GM19023 (cell line): ENCODE data around the gene KIF23.

Experiments used
- ATAC-seq: cut with Tn5 transposase; IDR thresholded peaks from one replicate; pipeline ENCODE4 v1.9.1; 2021; ENCODE audit warnings: mild to moderate bottlenecking, moderate library complexity; ENCODE audit not compliant: unreplicated experiment

The KIF23 gene

GRCh38 chr15:69486481-69487110 lies 72.4 kb downstream of the KIF23 start:
- ATAC-seq = no peak

GRCh38 chr15:69489073-69489571 lies 75.0 kb downstream of the KIF23 start:
- no peak for ATAC-seq

DNA sequence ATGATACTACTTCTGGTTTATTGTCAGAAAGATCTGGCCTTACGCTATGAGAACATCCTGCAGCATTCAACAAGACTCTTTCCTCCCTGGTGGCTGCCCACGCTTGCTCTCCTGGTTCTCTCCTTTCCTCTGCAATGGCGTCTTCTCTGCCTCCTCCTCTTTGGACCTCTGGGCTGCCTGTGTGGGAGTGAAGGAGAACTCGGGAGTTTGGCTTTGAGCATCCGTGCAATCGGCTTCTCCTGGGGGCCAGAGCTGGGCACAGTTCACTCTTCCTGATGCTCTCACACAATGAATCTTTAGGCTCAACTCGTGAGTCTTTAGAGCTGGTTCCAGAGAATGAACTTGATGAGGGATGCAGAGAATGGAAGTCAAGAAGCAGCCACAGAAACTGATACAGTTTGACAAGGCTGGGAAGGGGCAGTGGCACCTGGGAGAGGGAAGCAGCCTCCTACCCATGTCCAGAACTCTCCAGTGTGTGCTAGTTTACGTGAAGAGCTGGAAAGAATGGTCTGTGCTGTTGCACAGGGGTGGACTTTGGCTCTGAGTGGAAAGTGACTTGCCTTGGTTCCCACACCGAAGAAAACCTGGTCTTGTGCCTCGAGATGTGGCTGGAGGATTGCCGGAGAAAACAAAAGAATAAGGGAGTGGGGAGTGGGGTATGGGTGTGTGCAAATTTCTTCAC lies 76.3 kb downstream of the KIF23 start:
- no peak for ATAC-seq

GRCh38 chr15:69491038-69491505 lies 76.9 kb downstream of the KIF23 start:
- ATAC-seq = no peak

GRCh38 chr15:69493406-69493805 lies 79.3 kb downstream of the KIF23 start:
- no peak for ATAC-seq

DNA sequence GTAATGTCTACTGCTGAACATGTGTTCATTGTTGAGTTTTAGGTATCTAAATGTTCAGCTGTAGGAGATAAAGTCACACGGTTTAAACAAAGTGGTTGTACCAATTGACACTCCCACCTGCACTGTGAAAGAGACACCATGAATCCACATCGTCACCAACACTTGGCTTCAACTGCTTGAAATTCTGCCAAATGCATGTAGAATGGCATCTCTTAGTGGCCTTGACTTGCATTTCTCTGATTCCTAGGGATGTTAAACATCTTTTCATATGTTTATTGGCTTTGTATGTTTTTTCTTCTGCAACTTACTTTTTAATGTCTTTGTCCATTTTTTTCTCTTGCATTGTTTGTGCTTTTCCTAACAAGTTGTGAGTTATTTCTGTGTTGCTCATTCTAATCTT lies 81.9 kb downstream of the KIF23 start:
- no peak for ATAC-seq

DNA sequence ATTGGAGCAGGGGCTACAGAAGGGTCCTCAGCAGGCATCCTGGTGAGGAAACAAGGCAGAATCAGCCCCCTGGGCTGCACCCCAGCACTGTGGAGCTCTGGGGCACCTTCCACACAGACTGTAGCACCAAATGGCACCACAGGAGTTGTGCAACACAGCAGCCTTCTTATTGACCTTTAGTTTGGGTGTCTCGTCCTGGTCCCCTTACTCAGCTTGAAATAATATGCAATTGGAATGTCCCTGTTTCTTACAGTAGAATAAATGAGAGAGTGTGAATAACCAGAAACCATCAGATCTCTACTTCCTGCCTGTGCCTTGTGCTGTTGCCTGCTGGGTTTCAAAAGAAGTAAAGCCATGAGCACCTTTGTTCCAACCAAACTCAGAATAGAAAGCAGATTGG lies 82.9 kb downstream of the KIF23 start:
- ATAC-seq = no peak

- ATAC-seq = no peak
Observed at GRCh38 chr15:69497667-69498066, 83.5 kb downstream of the KIF23 start.
